Activated CD8-positive, alpha-beta T cell treated with anti-CD3 and anti-CD28 coated beads for 36 hours (primary cell): ENCODE data around the gene OXLD1. TPM values are rescaled to one million over a fixed set of nuclear protein-coding genes. Genes with fewer than 3 reads are reported as not detected.

Experiments
- ATAC-seq: fragments of 200-7000 bp; cut with Tn5 transposase; one replicate; pipeline ENCODE4 v1.10.0; 2021; ENCODE audit warnings: mild to moderate bottlenecking, moderate library complexity
- CTCF ChIA-PET: fragments of 350-600 bp; sonication (Branson Sonifier 250); formaldehyde crosslinking; loops from one replicate; lab custom pipeline; 2021; ENCODE audit warnings: antibody characterized with exemption; lab: Charles Lee
- POLR2A ChIA-PET: fragments of 350-600 bp; sonication (Branson Sonifier 250); formaldehyde crosslinking; loops from one replicate; lab custom pipeline; 2021; ENCODE audit warnings: antibody characterized with exemption; lab: Charles Lee
- DNase-seq: peaks from one replicate; pipeline ENCODE4 v3.0.0-alpha.2; 2020
- H3K27ac Mint-ChIP-seq: one replicate; pipeline ENCODE4 v1.8.0; 2021; ENCODE audit warnings: mild to moderate bottlenecking, mixed read lengths
- H3K27me3 Mint-ChIP-seq: one replicate; pipeline ENCODE4 v1.8.0; 2021; ENCODE audit warnings: mixed read lengths
- H3K36me3 Mint-ChIP-seq: one replicate; pipeline ENCODE4 v1.8.0; 2021; ENCODE audit warnings: low read depth, mixed read lengths
- H3K4me1 Mint-ChIP-seq: one replicate; pipeline ENCODE4 v1.8.0; 2021; ENCODE audit warnings: low read depth, mixed read lengths
- H3K4me3 Mint-ChIP-seq: one replicate; pipeline ENCODE4 v1.8.0; 2021; ENCODE audit warnings: mild to moderate bottlenecking, moderate library complexity, mixed read lengths
- H3K9me3 Mint-ChIP-seq: one replicate; pipeline ENCODE4 v1.8.0; 2021; ENCODE audit warnings: mixed read lengths
- intact Hi-C: fragments of 100-400 bp; cut with micrococcal nuclease; formaldehyde crosslinking; loops from one replicate; pipeline ENCODE4 v1.10.0; 2022
- total RNA-seq, 2 experiments: library from RNA; stranded (reverse); gene quantifications; one replicate each; pipeline ENCODE4 v1.2.3, GENCODE V29; 2021
- TF ChIP-seq, protein P1 (sequence below): fragments of 200-600 bp; IDR thresholded peaks from one replicate; pipeline ENCODE4 v1.8.0; 2022; ENCODE audit warnings: antibody characterized with exemption, mild to moderate bottlenecking

OXLD1 gene
- total RNA-seq, 2 experiments from 2014 or later, result 50.1 to 52.6 TPM

DNA sequence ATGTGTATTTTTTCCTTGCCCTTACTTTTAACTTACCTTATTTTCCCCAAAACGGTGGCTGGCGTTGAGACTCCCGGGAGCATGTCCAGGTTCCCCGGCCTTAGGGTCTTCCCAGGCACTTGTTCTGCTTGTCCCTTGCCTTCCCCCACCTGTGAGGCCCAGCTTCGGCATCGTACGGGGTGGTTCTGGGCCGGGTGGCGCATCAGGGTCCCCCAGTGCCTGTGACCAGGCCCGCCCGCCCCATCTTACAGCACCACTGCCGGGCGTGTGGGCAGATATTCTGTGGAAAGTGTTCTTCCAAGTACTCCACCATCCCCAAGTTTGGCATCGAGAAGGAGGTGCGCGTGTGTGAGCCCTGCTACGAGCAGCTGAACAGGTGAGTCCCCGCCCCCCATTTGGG lies 24.8 kb upstream of the OXLD1 start:
- Mint-ChIP-seq H3K27ac (no peak overlapping the region), H3K4me1 (peaks cover 9% of the 10 kb centered on the region), H3K27me3 (no peaks in the 10 kb centered on the region), H3K4me3 (no peak overlapping the region), H3K9me3 (no peaks in the 10 kb centered on the region), H3K36me3 (peaks cover 36% of the 10 kb centered on the region)
- DNase-seq (no peak), ATAC-seq (no peak)
- CTCF ChIA-PET, result interaction anchor here (1.0 kb wide), 1 partner anchor 16 kb away, joined by 3 read pairs; no protein-coding TSS in a partner anchor
- TF ChIP-seq, protein P1, sequence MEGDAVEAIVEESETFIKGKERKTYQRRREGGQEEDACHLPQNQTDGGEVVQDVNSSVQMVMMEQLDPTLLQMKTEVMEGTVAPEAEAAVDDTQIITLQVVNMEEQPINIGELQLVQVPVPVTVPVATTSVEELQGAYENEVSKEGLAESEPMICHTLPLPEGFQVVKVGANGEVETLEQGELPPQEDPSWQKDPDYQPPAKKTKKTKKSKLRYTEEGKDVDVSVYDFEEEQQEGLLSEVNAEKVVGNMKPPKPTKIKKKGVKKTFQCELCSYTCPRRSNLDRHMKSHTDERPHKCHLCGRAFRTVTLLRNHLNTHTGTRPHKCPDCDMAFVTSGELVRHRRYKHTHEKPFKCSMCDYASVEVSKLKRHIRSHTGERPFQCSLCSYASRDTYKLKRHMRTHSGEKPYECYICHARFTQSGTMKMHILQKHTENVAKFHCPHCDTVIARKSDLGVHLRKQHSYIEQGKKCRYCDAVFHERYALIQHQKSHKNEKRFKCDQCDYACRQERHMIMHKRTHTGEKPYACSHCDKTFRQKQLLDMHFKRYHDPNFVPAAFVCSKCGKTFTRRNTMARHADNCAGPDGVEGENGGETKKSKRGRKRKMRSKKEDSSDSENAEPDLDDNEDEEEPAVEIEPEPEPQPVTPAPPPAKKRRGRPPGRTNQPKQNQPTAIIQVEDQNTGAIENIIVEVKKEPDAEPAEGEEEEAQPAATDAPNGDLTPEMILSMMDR, result no peak
- POLR2A ChIA-PET, result interaction anchor here (0.9 kb wide), 1 partner anchor 30 kb away, joined by 3 read pairs; no protein-coding TSS in a partner anchor
- intact Hi-C loops, result no loop called here

DNA sequence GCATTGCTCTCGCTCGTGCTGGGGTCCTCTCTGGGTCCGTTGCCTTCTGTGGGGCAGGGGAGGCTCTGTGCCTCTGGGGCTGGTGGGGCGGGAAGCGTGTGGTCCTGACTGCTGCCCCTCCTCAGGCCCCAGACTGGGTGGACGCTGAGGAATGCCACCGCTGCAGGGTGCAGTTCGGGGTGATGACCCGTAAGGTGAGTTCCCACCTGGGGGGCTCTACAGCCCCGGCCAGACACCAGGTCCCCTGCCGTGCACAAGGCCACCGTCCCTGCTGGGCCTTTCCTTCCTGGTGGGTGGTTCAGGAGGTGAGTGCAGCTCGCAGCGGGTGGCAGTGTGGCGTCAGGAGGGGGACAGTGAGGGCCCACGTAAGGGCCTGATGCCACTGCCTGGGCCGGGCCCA lies 24.1 kb upstream of the OXLD1 start:
- intact Hi-C loops, result no loop called here
- ChIA-PET CTCF (interaction anchor here (1.0 kb wide), 1 partner anchor 15 kb away, joined by 3 read pairs; no protein-coding TSS in a partner anchor), POLR2A (interaction anchor here (0.9 kb wide), 1 partner anchor 31 kb away, joined by 3 read pairs; no protein-coding TSS in a partner anchor)
- DNase-seq (no peak), ATAC-seq (no peak)
- no peak overlapping the region for H3K27ac Mint-ChIP-seq
- TF ChIP-seq, protein P1, result no peak
- H3K9me3 Mint-ChIP-seq, result no peaks in the 10 kb centered on the region
- H3K36me3 Mint-ChIP-seq, result peaks cover 38% of the 10 kb centered on the region
- no peak overlapping the region for H3K4me3 Mint-ChIP-seq
- H3K27me3 Mint-ChIP-seq, result no peaks in the 10 kb centered on the region
- H3K4me1 Mint-ChIP-seq, result peaks cover 14% of the 10 kb centered on the region

DNA sequence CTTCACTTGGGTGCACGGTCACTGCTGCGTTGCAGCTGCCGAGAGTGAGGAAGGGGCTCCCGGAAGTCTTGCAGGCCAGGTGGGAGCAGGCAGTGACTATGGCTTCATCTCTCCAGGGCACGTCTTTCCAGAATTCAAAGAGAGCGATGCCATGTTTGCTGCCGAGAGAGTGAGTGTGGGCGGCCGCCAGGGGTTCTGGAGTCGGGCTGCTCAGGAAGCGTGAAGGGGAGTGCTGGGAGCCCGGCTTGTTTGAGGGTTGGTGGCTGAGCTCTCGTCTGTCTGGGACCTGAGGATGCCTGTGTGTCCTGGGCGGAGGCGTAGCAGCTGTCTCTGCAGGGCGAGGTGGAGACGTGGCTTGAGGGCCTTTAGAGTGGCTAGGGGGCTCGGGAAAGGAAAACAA lies 23.7 kb upstream of the OXLD1 start:
- ChIA-PET POLR2A (interaction anchor here (0.9 kb wide), 1 partner anchor 31 kb away, joined by 3 read pairs; no protein-coding TSS in a partner anchor), CTCF (no interaction called here)
- Mint-ChIP-seq H3K36me3 (peaks cover 42% of the 10 kb centered on the region), H3K9me3 (no peaks in the 10 kb centered on the region), H3K27ac (no peak overlapping the region), H3K4me1 (peaks cover 18% of the 10 kb centered on the region), H3K27me3 (no peaks in the 10 kb centered on the region), H3K4me3 (no peak overlapping the region)
- no peak for DNase-seq
- TF ChIP-seq, protein P1, result no peak
- intact Hi-C loops, result no loop called here
- no peak for ATAC-seq

DNA sequence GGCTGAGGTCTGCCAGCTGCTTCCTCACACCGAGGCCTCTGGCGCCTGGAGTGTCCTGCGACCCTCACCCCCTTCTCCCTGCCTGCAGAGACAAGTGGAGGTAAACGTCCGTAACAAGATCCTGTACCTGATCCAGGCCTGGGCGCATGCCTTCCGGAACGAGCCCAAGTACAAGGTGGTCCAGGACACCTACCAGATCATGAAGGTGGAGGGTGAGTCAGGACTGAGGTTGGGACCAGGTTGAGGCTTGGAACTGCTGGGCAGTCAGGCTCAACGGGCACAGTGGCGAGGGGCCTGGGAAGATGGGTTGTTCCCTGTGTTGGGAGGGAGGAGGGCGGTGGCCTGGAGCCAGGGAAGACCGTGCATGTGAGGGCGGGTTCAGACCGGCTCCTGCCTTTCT lies 22.2 kb upstream of the OXLD1 start:
- TF ChIP-seq, protein P1, result no peak
- Mint-ChIP-seq H3K27me3 (no peaks in the 10 kb centered on the region), H3K27ac (no peak overlapping the region), H3K36me3 (peaks cover 50% of the 10 kb centered on the region), H3K4me3 (no peak overlapping the region), H3K4me1 (peaks cover 25% of the 10 kb centered on the region), H3K9me3 (no peaks in the 10 kb centered on the region)
- ATAC-seq (no peak), DNase-seq (no peak)
- intact Hi-C loops, result no loop called here
- ChIA-PET CTCF (no interaction called here), POLR2A (interaction anchor here (1.3 to 6.7 kb wide), 2 partner anchors 15 kb away, joined by 4 to 73 read pairs; partner anchors contain the start of gene MRPL12)

DNA sequence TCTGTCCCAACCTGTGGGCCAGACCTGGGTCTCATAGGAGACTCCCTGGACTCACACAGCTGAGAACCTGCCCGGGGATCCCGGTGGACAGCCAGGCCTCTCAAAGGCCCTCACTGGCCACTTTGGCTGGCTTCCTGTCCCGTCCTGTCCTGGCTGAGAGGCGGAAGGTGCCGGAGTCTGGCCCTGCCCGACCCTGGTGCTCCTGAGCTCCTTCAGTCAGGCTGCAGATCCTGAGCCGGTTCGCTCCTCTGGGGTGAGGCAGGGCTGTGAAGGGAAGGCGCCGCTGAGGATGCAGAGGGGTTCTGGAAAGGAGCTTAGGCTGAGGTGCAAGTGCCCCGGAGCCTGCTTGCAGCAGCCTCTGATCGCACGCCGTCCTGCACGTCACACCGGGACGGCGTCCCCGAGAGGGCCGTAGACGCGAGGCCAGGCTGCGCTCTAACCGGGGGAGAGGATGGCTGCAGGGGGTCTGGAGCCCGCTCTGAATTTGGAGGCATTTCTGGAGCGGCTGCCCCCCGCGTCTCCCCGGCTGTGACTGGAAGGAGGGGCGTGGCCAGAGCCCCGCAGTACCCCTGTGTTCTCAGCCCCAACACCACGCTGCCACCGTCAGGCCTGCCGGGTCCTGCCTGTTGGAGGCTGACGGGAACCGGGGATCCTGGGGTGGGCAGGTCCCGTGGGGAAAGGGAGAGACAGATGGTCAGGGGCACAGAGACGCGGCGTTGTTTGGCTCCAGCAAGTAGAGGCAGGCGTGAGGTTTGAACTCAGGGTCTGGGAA lies 21.6 kb upstream of the OXLD1 start:
- POLR2A ChIA-PET, result interaction anchor here (1.3 to 6.7 kb wide), 2 partner anchors 15 kb away, joined by 4 to 73 read pairs; partner anchors contain the start of gene MRPL12
- ATAC-seq (no peak), DNase-seq (no peak)
- CTCF ChIA-PET, result no interaction called here
- H3K36me3 Mint-ChIP-seq, result peaks cover 51% of the 10 kb centered on the region
- peaks cover 25% of the 10 kb centered on the region for H3K4me1 Mint-ChIP-seq
- no peaks in the 10 kb centered on the region for H3K9me3 Mint-ChIP-seq
- H3K4me3 Mint-ChIP-seq, result no peak overlapping the region
- intact Hi-C loops, result no loop called here
- no peak overlapping the region for H3K27ac Mint-ChIP-seq
- H3K27me3 Mint-ChIP-seq, result no peaks in the 10 kb centered on the region
- TF ChIP-seq, protein P1, result no peak
